MM.1S (cell line): ENCODE measurements around the gene AQP2.

Experiments used
- DNase-seq: peaks from one replicate; pipeline ENCODE4 v3.0.0-alpha.2; 2015
- H2AFZ ChIP-seq: fragments of 300-600 bp; sonication (generic); 2 replicates; pipeline ENCODE4 v1.6.0; 2016; ENCODE audit warnings: antibody characterized with exemption, low read length
- H3F3A ChIP-seq: fragments of 300-600 bp; sonication (generic); 2 replicates; pipeline ENCODE4 v1.6.1; 2016; ENCODE audit warnings: mild to moderate bottlenecking, antibody characterized with exemption, low read length, moderate library complexity, mixed read lengths; ENCODE audit not compliant: insufficient read depth
- H3K27ac ChIP-seq: fragments of 300-600 bp; sonication (generic); 2 replicates; pipeline ENCODE4 v1.5.1; 2016; ENCODE audit warnings: mild to moderate bottlenecking, low read length
- H3K27me3 ChIP-seq: fragments of 300-600 bp; sonication (generic); replicated peaks from 2 replicates; pipeline ENCODE4 v1.6.0; 2016; ENCODE audit warnings: low read length; ENCODE audit not compliant: insufficient read depth
- H3K36me3 ChIP-seq: fragments of 300-600 bp; sonication (generic); replicated peaks from 2 replicates; pipeline ENCODE4 v1.6.1; 2016; ENCODE audit warnings: mild to moderate bottlenecking, low read length, mixed read lengths; ENCODE audit not compliant: insufficient read depth
- H3K4me1 ChIP-seq: fragments of 300-600 bp; sonication (generic); 2 replicates; pipeline ENCODE4 v1.6.1; 2016; ENCODE audit warnings: low read length, mixed read lengths
- H3K4me2 ChIP-seq: fragments of 300-600 bp; sonication (generic); 2 replicates; pipeline ENCODE4 v1.6.0; 2016; ENCODE audit warnings: low read depth, low read length
- H3K4me3 ChIP-seq: fragments of 300-600 bp; sonication (generic); 2 replicates; pipeline ENCODE4 v1.5.1; 2016; ENCODE audit warnings: low read length, mixed read lengths
- H3K79me2 ChIP-seq: fragments of 300-600 bp; sonication (generic); 2 replicates; pipeline ENCODE4 v1.6.1; 2016; ENCODE audit warnings: mixed run types, low read length, mixed read lengths
- H3K9ac ChIP-seq: fragments of 300-600 bp; sonication (generic); 2 replicates; pipeline ENCODE4 v1.6.1; 2016; ENCODE audit warnings: low read length, mixed read lengths
- H3K9me2 ChIP-seq: fragments of 300-600 bp; sonication (generic); replicated peaks from 2 replicates; pipeline ENCODE4 v1.6.1; 2016; ENCODE audit warnings: mild to moderate bottlenecking, low read length, mixed read lengths; ENCODE audit not compliant: insufficient read depth
- H3K9me3 ChIP-seq: fragments of 300-600 bp; sonication (generic); replicated peaks from 2 replicates; pipeline ENCODE4 v1.6.1; 2016; ENCODE audit warnings: mild to moderate bottlenecking, low read length, mixed read lengths; ENCODE audit not compliant: insufficient read depth
- H4K20me1 ChIP-seq: fragments of 300-600 bp; sonication (generic); 2 replicates; pipeline ENCODE4 v1.6.1; 2016; ENCODE audit warnings: mild to moderate bottlenecking, low read length, moderate library complexity, mixed read lengths; ENCODE audit not compliant: insufficient read depth
- EZH2 ChIP-seq: fragments of 300-600 bp; sonication (generic); optimal IDR thresholded peaks from 2 replicates; pipeline ENCODE3; 2017; ENCODE audit warnings: low read depth, mild to moderate bottlenecking, antibody characterized with exemption, low read length, mixed read lengths
- EZH2phosphoT487 ChIP-seq: fragments of 300-600 bp; sonication (generic); IDR thresholded peaks from 2 replicates; pipeline ENCODE4 v1.6.1; 2018; ENCODE audit warnings: antibody characterized with exemption, low read length
- TF ChIP-seq, protein P1 (sequence below): fragments of 300-600 bp; sonication (generic); IDR thresholded peaks from 2 replicates; pipeline ENCODE4 v1.5.1; 2016; ENCODE audit warnings: antibody characterized with exemption, low read length, mixed read lengths

The AQP2 gene

DNA sequence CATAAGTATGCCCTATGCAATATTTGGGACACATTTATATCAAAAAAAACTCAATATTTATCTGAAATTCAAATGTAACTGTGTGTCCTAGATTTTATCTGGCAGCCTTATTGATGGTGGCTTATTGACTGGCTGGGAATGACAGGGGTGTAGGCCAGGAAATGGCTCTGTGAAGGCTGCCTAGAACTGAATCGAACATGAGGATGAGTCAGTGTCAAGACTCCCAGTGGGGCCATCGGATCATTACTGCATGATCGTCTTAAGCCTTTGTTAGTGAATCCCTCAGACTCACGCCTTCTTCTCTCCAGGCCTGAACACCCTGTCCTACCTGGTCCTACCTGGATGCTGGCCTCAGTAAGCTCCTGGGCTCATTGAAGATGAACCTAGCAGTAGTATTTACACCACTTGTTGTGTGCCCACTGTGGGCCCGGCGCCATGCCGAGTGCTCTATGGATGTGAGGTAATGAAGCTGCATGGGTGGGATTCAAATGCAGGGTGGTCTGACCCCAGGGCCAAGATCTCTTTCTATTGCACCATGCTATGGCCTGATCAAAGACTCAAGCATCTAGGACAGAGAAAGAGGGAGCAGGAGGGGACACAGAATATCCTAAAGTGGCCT, 25.8 kb upstream of the AQP2 start:
- Histone ChIP-seq H3K9me2 (no peaks in the 10 kb centered on the region), H2AFZ (no peak overlapping the region), H3K27ac (no peak overlapping the region), H3K4me1 (no peaks in the 10 kb centered on the region), H3K9me3 (no peaks in the 10 kb centered on the region), H3K27me3 (no peaks in the 10 kb centered on the region), H3F3A (no peaks in the 10 kb centered on the region), H3K9ac (no peak overlapping the region), H3K4me2 (no peak overlapping the region), H3K36me3 (no peaks in the 10 kb centered on the region), H3K79me2 (no peaks in the 10 kb centered on the region), H3K4me3 (no peak overlapping the region), H4K20me1 (no peaks in the 10 kb centered on the region)
- no peak for TF ChIP-seq EZH2phosphoT487
- no peak for TF ChIP-seq EZH2
- TF ChIP-seq, protein P1, sequence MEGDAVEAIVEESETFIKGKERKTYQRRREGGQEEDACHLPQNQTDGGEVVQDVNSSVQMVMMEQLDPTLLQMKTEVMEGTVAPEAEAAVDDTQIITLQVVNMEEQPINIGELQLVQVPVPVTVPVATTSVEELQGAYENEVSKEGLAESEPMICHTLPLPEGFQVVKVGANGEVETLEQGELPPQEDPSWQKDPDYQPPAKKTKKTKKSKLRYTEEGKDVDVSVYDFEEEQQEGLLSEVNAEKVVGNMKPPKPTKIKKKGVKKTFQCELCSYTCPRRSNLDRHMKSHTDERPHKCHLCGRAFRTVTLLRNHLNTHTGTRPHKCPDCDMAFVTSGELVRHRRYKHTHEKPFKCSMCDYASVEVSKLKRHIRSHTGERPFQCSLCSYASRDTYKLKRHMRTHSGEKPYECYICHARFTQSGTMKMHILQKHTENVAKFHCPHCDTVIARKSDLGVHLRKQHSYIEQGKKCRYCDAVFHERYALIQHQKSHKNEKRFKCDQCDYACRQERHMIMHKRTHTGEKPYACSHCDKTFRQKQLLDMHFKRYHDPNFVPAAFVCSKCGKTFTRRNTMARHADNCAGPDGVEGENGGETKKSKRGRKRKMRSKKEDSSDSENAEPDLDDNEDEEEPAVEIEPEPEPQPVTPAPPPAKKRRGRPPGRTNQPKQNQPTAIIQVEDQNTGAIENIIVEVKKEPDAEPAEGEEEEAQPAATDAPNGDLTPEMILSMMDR: no peak
- no peak for DNase-seq

DNA sequence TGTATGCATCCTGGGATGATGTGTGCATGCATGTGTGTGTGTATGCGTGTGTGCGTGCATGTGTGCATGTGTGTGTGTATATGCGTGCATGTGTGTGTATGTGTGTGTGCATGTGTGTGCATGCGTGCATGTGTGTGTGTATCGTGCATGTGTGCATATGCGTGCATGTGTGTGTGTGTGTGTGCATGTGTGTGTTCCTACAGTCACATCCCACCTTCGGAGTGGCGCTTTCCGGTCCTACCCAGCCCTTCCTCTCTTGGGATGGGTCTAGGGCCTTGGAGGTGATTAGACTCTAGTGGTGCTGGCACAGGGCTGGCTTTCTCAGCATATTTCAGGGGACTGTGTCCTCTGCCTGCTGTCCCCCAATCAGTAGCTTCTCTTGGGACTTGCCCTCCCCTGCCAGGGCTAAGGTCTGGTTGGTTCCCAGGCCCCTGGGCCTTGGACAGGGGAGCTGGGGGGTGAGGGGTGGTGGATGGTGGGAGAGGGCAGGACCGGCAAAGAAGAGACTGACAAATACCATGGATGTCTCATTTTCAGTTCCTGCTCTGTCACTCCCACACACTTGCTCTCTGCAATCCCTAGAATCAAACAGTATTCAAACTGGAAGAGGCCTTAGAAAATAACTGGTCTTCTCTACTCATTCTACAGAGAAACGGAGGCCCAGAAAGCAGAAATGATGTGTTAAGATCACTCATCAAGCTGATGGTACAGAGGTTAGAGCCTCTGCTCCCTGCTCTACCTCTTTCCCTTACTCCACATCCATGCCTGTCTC, 24.9 kb upstream of the AQP2 start:
- H3F3A ChIP-seq: no peaks in the 10 kb centered on the region
- no peaks in the 10 kb centered on the region for H3K36me3 ChIP-seq
- H3K9ac ChIP-seq: no peak overlapping the region
- no peak overlapping the region for H3K4me2 ChIP-seq
- H3K9me2 ChIP-seq: no peaks in the 10 kb centered on the region
- no peak overlapping the region for H2AFZ ChIP-seq
- H3K79me2 ChIP-seq: no peaks in the 10 kb centered on the region
- no peaks in the 10 kb centered on the region for H3K27me3 ChIP-seq
- no peak overlapping the region for H3K4me3 ChIP-seq
- TF ChIP-seq, protein P1: no peak
- TF ChIP-seq EZH2: no peak
- no peaks in the 10 kb centered on the region for H3K4me1 ChIP-seq
- H3K9me3 ChIP-seq: no peaks in the 10 kb centered on the region
- DNase-seq: no peak
- no peak overlapping the region for H3K27ac ChIP-seq
- no peaks in the 10 kb centered on the region for H4K20me1 ChIP-seq

DNA sequence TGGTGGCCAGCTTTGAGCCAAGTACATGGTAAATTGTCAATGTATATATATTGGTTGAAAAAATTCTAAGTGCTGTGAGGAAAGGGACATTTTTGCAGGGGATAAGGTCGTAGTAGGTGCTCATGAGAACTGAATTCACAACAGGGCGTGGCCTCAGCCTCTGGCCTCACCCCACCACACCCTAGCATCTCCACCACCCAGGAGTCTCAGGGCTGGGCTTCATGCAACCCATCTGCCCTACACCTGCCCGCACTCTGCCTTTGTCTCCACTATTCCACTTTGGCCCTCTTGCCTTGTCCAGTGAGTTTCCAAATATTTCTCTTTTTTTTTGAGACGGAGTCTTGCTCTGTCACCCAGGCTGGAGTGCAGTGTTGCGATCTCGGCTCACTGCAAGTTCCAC, 22.1 kb upstream of the AQP2 start:
- no peaks in the 10 kb centered on the region for H4K20me1 ChIP-seq
- no peak overlapping the region for H3K4me2 ChIP-seq
- no peaks in the 10 kb centered on the region for H3K36me3 ChIP-seq
- H3K27me3 ChIP-seq: no peaks in the 10 kb centered on the region
- H2AFZ ChIP-seq: no peak overlapping the region
- H3K9me3 ChIP-seq: no peaks in the 10 kb centered on the region
- H3K79me2 ChIP-seq: no peaks in the 10 kb centered on the region
- H3K27ac ChIP-seq: no peak overlapping the region
- DNase-seq: no peak
- H3K9ac ChIP-seq: no peak overlapping the region
- no peaks in the 10 kb centered on the region for H3F3A ChIP-seq
- no peaks in the 10 kb centered on the region for H3K9me2 ChIP-seq
- H3K4me1 ChIP-seq: no peaks in the 10 kb centered on the region
- no peak for TF ChIP-seq EZH2phosphoT487
- TF ChIP-seq, protein P1: no peak
- TF ChIP-seq EZH2: no peak
- no peak overlapping the region for H3K4me3 ChIP-seq
